GM23338 (cell line): ENCODE measurements around the gene ADGRG1. TPM values are rescaled to one million over a fixed set of nuclear protein-coding genes. Genes with fewer than 3 reads are reported as not detected.

Experiments
- ATAC-seq: fragments of 200-7000 bp; cut with Tn5 transposase; 3 replicates; pipeline ENCODE4 v1.9.1; 2020
- DNase-seq: peaks from one replicate; pipeline ENCODE4 v3.0.0-alpha.2; 2015; ENCODE audit warnings: low spot score
- H2AFZ ChIP-seq: fragments of 200-600 bp; sonication (generic); 2 replicates; pipeline ENCODE4 v1.8.0; 2016; ENCODE audit warnings: antibody characterized with exemption, mild to moderate bottlenecking, moderate library complexity
- H3F3A ChIP-seq: fragments of 200-600 bp; sonication (generic); replicated peaks from 2 replicates; pipeline ENCODE4 v1.8.0; 2017; ENCODE audit warnings: antibody characterized with exemption, mixed run types, low read depth
- H3K27ac ChIP-seq: fragments of 200-600 bp; sonication (generic); 2 replicates; pipeline ENCODE4 v1.6.1; 2016; ENCODE audit warnings: low read depth
- H3K27me3 ChIP-seq: fragments of 200-600 bp; sonication (generic); 2 replicates; pipeline ENCODE4 v1.8.0; 2016; ENCODE audit warnings: mild to moderate bottlenecking, mixed run types, moderate library complexity; ENCODE audit not compliant: insufficient read depth
- H3K36me3 ChIP-seq: fragments of 200-600 bp; sonication (generic); 2 replicates; pipeline ENCODE4 v1.8.0; 2016; ENCODE audit warnings: mild to moderate bottlenecking; ENCODE audit not compliant: insufficient read depth
- H3K4me1 ChIP-seq: fragments of 200-600 bp; sonication (generic); 2 replicates; pipeline ENCODE4 v1.8.0; 2016; ENCODE audit warnings: mild to moderate bottlenecking, moderate library complexity; ENCODE audit not compliant: insufficient read depth
- H3K4me2 ChIP-seq: fragments of 200-600 bp; sonication (generic); 2 replicates; pipeline ENCODE4 v1.7.1; 2017; ENCODE audit warnings: mixed run types
- H3K4me3 ChIP-seq: fragments of 200-600 bp; sonication (generic); 2 replicates; pipeline ENCODE4 v1.6.1; 2016; ENCODE audit warnings: mixed run types
- H3K79me2 ChIP-seq: fragments of 200-600 bp; sonication (generic); replicated peaks from 2 replicates; pipeline ENCODE4 v1.8.0; 2017; ENCODE audit warnings: mild to moderate bottlenecking; ENCODE audit not compliant: insufficient read depth
- H3K9me2 ChIP-seq: fragments of 200-600 bp; sonication (generic); 2 replicates; pipeline ENCODE4 v1.8.0; 2017; ENCODE audit not compliant: insufficient read depth
- H4K20me1 ChIP-seq: fragments of 200-600 bp; sonication (generic); replicated peaks from 2 replicates; pipeline ENCODE4 v1.8.0; 2017; ENCODE audit warnings: mild to moderate bottlenecking; ENCODE audit not compliant: insufficient read depth
- H3K27ac Mint-ChIP-seq: 2 replicates; pipeline ENCODE4 v1.8.0; 2020; ENCODE audit warnings: inconsistent platforms, mild to moderate bottlenecking, moderate library complexity, mixed read lengths
- H3K27me3 Mint-ChIP-seq: 3 replicates; pipeline ENCODE4 v1.8.0; 2022; ENCODE audit warnings: low read depth, mild to moderate bottlenecking, moderate library complexity, mixed read lengths, inconsistent platforms; ENCODE audit not compliant: insufficient read depth, poor library complexity
- H3K36me3 Mint-ChIP-seq: 3 replicates; pipeline ENCODE4 v1.8.0; 2021; ENCODE audit warnings: low read depth, mild to moderate bottlenecking, inconsistent platforms, moderate library complexity, mixed read lengths
- H3K4me1 Mint-ChIP-seq: 3 replicates; pipeline ENCODE4 v1.8.0; 2020; ENCODE audit warnings: mild to moderate bottlenecking, inconsistent platforms, mixed read lengths
- H3K4me3 Mint-ChIP-seq: 3 replicates; pipeline ENCODE4 v1.8.0; 2021; ENCODE audit warnings: moderate library complexity, mild to moderate bottlenecking, inconsistent platforms, mixed read lengths
- H3K9me3 Mint-ChIP-seq: 3 replicates; pipeline ENCODE4 v1.8.0; 2020; ENCODE audit warnings: moderate library complexity, mild to moderate bottlenecking, inconsistent platforms, mixed read lengths
- CREB1 ChIP-seq: fragments of 250-450 bp; sonication (Bioruptor Pico); IDR thresholded peaks from 2 replicates; pipeline ENCODE4 v1.5.0; 2020; ENCODE audit warnings: low read depth, mild to moderate bottlenecking, moderate library complexity
- ETS1 ChIP-seq: IDR thresholded peaks from 2 replicates; pipeline ENCODE4 v1.6.1; 2016; ENCODE audit warnings: antibody characterized with exemption
- EZH2 ChIP-seq: fragments of 200-600 bp; sonication (generic); IDR thresholded peaks from one replicate; pipeline ENCODE4 v1.8.0; 2017; ENCODE audit warnings: antibody characterized with exemption, mild to moderate bottlenecking, low read depth; ENCODE audit not compliant: unreplicated experiment
- EZH2phosphoT487 ChIP-seq: fragments of 200-600 bp; sonication (generic); IDR thresholded peaks from one replicate; pipeline ENCODE4 v1.8.1; 2018; ENCODE audit warnings: antibody characterized with exemption; ENCODE audit not compliant: unreplicated experiment
- JUNB ChIP-seq: IDR thresholded peaks from one replicate; pipeline ENCODE4 v1.6.1; 2016; ENCODE audit warnings: antibody characterized with exemption; ENCODE audit not compliant: unreplicated experiment
- NANOG ChIP-seq: IDR thresholded peaks from 2 replicates; pipeline ENCODE4 v1.6.1; 2016; ENCODE audit warnings: antibody characterized with exemption, borderline replicate concordance
- POLR2AphosphoS5 ChIP-seq: IDR thresholded peaks from 2 replicates; pipeline ENCODE4 v1.6.1; 2016; ENCODE audit warnings: antibody characterized with exemption, low read depth
- STAT1 ChIP-seq: IDR thresholded peaks from one replicate; pipeline ENCODE4 v1.6.1; 2016; ENCODE audit warnings: antibody characterized with exemption; ENCODE audit not compliant: unreplicated experiment
- ZNF114 ChIP-seq: fragments of 250-450 bp; sonication (Bioruptor Pico); IDR thresholded peaks from 2 replicates; pipeline ENCODE4 v1.5.0; 2020; ENCODE audit warnings: mild to moderate bottlenecking, moderate library complexity
- ZNF331 ChIP-seq: fragments of 250-450 bp; sonication (Bioruptor Pico); IDR thresholded peaks from 2 replicates; pipeline ENCODE4 v1.5.0; 2020; ENCODE audit warnings: low read depth, mild to moderate bottlenecking, moderate library complexity
- polyA plus RNA-seq: library from polyadenylated mRNA; unstranded; fragments of >200 nt; fragmentation: Nextera tagmentation; extraction: Ambion mirVana; gene quantifications from 2 replicates; pipeline ENCODE4 v1.2.1, GENCODE V29; 2016
- total RNA-seq: library from RNA; depleted of rRNA; stranded (reverse); fragments of >200 nt; shearing (Covaris generic); gene quantifications from 2 replicates; pipeline ENCODE4 v1.2.3, GENCODE V29; 2014
- TF ChIP-seq, protein P1 (sequence below), 2 experiments: fragments of 200-600 bp in 1 of 2; sonication (generic) in 1 of 2; conservative IDR thresholded peaks; 2 replicates each; pipeline versions ENCODE4 v1.5.1 to v1.6.1; 2016 to 2017; ENCODE audit warnings: antibody characterized with exemption in 2 of 2, low read depth in 2 of 2, mild to moderate bottlenecking in 2 of 2, moderate library complexity in 1 of 2
- TF ChIP-seq, protein P2 (sequence below): fragments of 250-450 bp; sonication (Bioruptor Pico); IDR thresholded peaks from 2 replicates; pipeline ENCODE4 v1.5.0; 2020; ENCODE audit warnings: mild to moderate bottlenecking, moderate library complexity
- TF ChIP-seq, protein P3 (sequence below): IDR thresholded peaks from one replicate; pipeline ENCODE4 v1.6.1; 2018; ENCODE audit warnings: antibody characterized with exemption; ENCODE audit not compliant: unreplicated experiment

Gene ADGRG1
- total and polyA plus RNA-seq, 2 experiments from 2014 or later, result 0.14 to 0.47 TPM

DNA sequence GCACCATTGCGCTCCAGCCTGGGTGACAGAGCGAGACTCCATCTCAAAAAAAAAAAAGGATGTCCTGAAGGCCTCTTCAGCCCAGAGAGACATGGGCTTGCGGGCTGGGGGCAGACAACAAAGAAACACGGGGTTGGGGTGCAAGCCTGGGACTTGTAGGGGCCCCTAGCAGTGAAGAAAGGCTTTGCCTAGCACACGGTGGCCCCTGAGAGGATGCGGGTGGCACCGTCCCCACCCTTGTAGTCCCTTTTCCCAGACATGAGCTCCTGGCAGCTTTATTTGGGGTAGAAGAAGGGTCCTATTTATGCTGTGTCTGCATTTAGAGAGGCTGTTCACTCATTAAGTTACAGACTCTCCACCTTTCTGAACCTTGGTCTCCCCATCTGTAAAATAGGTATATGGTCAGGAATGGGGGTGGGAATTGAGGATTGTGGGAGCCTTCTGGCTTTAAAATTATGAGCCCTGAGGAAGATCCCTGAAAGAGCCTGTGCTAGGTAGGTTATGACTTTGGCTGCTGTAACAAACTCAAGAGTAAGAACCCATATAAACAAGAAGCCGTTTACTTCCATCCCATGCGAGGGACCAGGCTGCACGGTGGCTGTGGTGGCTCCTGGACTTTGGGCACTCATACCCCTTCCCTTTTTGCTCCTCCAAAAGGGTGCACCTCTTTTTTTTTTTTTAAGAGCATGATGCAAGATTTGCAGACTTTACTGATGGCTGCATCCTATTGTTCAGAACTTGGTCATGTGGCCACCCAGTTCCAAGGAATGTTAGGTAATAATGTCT, 20.6 kb upstream of the ADGRG1 start:
- Histone ChIP-seq H3F3A (no peaks in the 10 kb centered on the region), H3K4me2 (no peak overlapping the region), H4K20me1 (no peaks in the 10 kb centered on the region), H2AFZ (no peak overlapping the region), H3K4me1 (no peaks in the 10 kb centered on the region), H3K9me2 (no peaks in the 10 kb centered on the region), H3K36me3 (no peaks in the 10 kb centered on the region), H3K4me3 (no peak overlapping the region), H3K27ac (no peak overlapping the region), H3K79me2 (no peaks in the 10 kb centered on the region), H3K27me3 (no peaks in the 10 kb centered on the region)
- ATAC-seq, result no peak
- no peak for TF ChIP-seq CREB1 (CRISPR knock-in tag)
- TF ChIP-seq STAT1, result no peak
- TF ChIP-seq, protein P1, sequence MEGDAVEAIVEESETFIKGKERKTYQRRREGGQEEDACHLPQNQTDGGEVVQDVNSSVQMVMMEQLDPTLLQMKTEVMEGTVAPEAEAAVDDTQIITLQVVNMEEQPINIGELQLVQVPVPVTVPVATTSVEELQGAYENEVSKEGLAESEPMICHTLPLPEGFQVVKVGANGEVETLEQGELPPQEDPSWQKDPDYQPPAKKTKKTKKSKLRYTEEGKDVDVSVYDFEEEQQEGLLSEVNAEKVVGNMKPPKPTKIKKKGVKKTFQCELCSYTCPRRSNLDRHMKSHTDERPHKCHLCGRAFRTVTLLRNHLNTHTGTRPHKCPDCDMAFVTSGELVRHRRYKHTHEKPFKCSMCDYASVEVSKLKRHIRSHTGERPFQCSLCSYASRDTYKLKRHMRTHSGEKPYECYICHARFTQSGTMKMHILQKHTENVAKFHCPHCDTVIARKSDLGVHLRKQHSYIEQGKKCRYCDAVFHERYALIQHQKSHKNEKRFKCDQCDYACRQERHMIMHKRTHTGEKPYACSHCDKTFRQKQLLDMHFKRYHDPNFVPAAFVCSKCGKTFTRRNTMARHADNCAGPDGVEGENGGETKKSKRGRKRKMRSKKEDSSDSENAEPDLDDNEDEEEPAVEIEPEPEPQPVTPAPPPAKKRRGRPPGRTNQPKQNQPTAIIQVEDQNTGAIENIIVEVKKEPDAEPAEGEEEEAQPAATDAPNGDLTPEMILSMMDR (conservative IDR thresholded peaks at IDR 0.05; ENCODE audit: low read depth in 2 of 2), result no peak
- TF ChIP-seq ZNF114 (CRISPR knock-in tag), result no peak
- TF ChIP-seq, protein P2, sequence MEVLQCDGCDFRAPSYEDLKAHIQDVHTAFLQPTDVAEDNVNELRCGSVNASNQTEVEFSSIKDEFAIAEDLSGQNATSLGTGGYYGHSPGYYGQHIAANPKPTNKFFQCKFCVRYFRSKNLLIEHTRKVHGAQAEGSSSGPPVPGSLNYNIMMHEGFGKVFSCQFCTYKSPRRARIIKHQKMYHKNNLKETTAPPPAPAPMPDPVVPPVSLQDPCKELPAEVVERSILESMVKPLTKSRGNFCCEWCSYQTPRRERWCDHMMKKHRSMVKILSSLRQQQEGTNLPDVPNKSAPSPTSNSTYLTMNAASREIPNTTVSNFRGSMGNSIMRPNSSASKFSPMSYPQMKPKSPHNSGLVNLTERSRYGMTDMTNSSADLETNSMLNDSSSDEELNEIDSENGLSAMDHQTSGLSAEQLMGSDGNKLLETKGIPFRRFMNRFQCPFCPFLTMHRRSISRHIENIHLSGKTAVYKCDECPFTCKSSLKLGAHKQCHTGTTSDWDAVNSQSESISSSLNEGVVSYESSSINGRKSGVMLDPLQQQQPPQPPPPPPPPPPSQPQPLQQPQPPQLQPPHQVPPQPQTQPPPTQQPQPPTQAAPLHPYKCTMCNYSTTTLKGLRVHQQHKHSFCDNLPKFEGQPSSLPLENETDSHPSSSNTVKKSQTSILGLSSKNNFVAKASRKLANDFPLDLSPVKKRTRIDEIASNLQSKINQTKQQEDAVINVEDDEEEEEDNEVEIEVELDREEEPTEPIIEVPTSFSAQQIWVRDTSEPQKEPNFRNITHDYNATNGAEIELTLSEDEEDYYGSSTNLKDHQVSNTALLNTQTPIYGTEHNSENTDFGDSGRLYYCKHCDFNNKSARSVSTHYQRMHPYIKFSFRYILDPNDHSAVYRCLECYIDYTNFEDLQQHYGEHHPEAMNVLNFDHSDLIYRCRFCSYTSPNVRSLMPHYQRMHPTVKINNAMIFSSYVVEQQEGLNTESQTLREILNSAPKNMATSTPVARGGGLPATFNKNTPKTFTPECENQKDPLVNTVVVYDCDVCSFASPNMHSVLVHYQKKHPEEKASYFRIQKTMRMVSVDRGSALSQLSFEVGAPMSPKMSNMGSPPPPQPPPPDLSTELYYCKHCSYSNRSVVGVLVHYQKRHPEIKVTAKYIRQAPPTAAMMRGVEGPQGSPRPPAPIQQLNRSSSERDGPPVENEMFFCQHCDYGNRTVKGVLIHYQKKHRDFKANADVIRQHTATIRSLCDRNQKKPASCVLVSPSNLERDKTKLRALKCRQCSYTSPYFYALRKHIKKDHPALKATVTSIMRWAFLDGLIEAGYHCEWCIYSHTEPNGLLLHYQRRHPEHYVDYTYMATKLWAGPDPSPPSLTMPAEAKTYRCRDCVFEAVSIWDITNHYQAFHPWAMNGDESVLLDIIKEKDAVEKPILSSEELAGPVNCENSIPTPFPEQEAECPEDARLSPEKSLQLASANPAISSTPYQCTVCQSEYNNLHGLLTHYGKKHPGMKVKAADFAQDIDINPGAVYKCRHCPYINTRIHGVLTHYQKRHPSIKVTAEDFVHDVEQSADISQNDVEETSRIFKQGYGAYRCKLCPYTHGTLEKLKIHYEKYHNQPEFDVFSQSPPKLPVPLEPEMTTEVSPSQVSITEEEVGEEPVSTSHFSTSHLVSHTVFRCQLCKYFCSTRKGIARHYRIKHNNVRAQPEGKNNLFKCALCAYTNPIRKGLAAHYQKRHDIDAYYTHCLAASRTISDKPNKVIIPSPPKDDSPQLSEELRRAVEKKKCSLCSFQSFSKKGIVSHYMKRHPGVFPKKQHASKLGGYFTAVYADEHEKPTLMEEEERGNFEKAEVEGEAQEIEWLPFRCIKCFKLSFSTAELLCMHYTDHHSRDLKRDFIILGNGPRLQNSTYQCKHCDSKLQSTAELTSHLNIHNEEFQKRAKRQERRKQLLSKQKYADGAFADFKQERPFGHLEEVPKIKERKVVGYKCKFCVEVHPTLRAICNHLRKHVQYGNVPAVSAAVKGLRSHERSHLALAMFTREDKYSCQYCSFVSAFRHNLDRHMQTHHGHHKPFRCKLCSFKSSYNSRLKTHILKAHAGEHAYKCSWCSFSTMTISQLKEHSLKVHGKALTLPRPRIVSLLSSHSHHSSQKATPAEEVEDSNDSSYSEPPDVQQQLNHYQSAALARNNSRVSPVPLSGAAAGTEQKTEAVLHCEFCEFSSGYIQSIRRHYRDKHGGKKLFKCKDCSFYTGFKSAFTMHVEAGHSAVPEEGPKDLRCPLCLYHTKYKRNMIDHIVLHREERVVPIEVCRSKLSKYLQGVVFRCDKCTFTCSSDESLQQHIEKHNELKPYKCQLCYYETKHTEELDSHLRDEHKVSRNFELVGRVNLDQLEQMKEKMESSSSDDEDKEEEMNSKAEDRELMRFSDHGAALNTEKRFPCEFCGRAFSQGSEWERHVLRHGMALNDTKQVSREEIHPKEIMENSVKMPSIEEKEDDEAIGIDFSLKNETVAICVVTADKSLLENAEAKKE (CRISPR knock-in tag), result no peak
- TF ChIP-seq ETS1, result no peak
- no peak for TF ChIP-seq NANOG
- no peak for TF ChIP-seq EZH2phosphoT487
- no peak for TF ChIP-seq JUNB
- no peak for TF ChIP-seq ZNF331 (CRISPR knock-in tag)
- no peak for TF ChIP-seq POLR2AphosphoS5
- TF ChIP-seq, protein P3, sequence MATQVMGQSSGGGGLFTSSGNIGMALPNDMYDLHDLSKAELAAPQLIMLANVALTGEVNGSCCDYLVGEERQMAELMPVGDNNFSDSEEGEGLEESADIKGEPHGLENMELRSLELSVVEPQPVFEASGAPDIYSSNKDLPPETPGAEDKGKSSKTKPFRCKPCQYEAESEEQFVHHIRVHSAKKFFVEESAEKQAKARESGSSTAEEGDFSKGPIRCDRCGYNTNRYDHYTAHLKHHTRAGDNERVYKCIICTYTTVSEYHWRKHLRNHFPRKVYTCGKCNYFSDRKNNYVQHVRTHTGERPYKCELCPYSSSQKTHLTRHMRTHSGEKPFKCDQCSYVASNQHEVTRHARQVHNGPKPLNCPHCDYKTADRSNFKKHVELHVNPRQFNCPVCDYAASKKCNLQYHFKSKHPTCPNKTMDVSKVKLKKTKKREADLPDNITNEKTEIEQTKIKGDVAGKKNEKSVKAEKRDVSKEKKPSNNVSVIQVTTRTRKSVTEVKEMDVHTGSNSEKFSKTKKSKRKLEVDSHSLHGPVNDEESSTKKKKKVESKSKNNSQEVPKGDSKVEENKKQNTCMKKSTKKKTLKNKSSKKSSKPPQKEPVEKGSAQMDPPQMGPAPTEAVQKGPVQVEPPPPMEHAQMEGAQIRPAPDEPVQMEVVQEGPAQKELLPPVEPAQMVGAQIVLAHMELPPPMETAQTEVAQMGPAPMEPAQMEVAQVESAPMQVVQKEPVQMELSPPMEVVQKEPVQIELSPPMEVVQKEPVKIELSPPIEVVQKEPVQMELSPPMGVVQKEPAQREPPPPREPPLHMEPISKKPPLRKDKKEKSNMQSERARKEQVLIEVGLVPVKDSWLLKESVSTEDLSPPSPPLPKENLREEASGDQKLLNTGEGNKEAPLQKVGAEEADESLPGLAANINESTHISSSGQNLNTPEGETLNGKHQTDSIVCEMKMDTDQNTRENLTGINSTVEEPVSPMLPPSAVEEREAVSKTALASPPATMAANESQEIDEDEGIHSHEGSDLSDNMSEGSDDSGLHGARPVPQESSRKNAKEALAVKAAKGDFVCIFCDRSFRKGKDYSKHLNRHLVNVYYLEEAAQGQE, result no peak
- no peak for TF ChIP-seq EZH2
- H3K27me3 Mint-ChIP-seq, result peaks cover 4% of the 10 kb centered on the region
- peaks cover 9% of the 10 kb centered on the region; the same call in 1 of the 3 replicates for H3K4me1 Mint-ChIP-seq
- no peak overlapping the region for H3K27ac Mint-ChIP-seq
- no peaks in the 10 kb centered on the region for H3K36me3 Mint-ChIP-seq
- no peak overlapping the region for H3K4me3 Mint-ChIP-seq
- no peaks in the 10 kb centered on the region for H3K9me3 Mint-ChIP-seq
- no peak for DNase-seq
